MM.1S (cell line): ENCODE data around the gene TMPRSS13.

Experiments used
- CTCF ChIP-seq: fragments of 300-600 bp; sonication (generic); IDR thresholded peaks from 2 replicates; pipeline ENCODE4 v1.5.1; 2016; ENCODE audit warnings: antibody characterized with exemption, low read length, mixed read lengths
- EZH2 ChIP-seq: fragments of 300-600 bp; sonication (generic); optimal IDR thresholded peaks from 2 replicates; pipeline ENCODE3; 2017; ENCODE audit warnings: low read depth, mild to moderate bottlenecking, antibody characterized with exemption, low read length, mixed read lengths

GRCh38 chr11:117868088-117868487, 61.1 kb downstream of the TMPRSS13 start:
- no peak for TF ChIP-seq EZH2
- no peak for TF ChIP-seq CTCF
